PC-3 (cell line): ENCODE data around the gene SLC39A11. TPM values are rescaled to one million over a fixed set of nuclear protein-coding genes. Genes with fewer than 3 reads are reported as not detected.

ENCODE experiments used
- ATAC-seq: fragments of 200-7000 bp; cut with Tn5 transposase; 2 replicates; pipeline ENCODE4 v1.9.1; 2020; ENCODE audit warnings: mild to moderate bottlenecking, moderate library complexity
- BruUV-seq: library from RNA; stranded (reverse); fragments of 400-500 nt; replicated peaks from 2 replicates; lab custom pipeline; 2021; lab: Mats Ljungman, UMichigan
- CTCF ChIA-PET: fragments of 300-600 bp; sonication (Branson Sonifier 250); formaldehyde crosslinking; loops from one replicate; lab custom pipeline; 2022; ENCODE audit warnings: antibody characterized with exemption; lab: Charles Lee
- POLR2A ChIA-PET: fragments of 300-600 bp; sonication (Branson Sonifier 250); formaldehyde crosslinking; loops from one replicate; lab custom pipeline; 2022; ENCODE audit warnings: antibody characterized with exemption; ENCODE audit not compliant: unreplicated experiment; lab: Charles Lee
- DNase-seq: peaks from one replicate; pipeline ENCODE4 v3.0.0-alpha.2; 2015
- H2AFZ ChIP-seq: fragments of 300-600 bp; sonication (generic); 2 replicates; pipeline ENCODE4 v1.6.0; 2016; ENCODE audit warnings: antibody characterized with exemption, low read length
- H3F3A ChIP-seq: fragments of 300-600 bp; sonication (generic); one replicate; pipeline ENCODE4 v1.6.0; 2017; ENCODE audit warnings: antibody characterized with exemption, low read length, control low read depth, mild to moderate bottlenecking; ENCODE audit not compliant: unreplicated experiment
- H3K27ac ChIP-seq: fragments of 300-600 bp; sonication (generic); 2 replicates; pipeline ENCODE4 v1.5.1; 2016; ENCODE audit warnings: mild to moderate bottlenecking, low read length
- H3K27me3 ChIP-seq: fragments of 300-600 bp; sonication (generic); 2 replicates; pipeline ENCODE4 v1.6.1; 2016; ENCODE audit warnings: low read length, mixed read lengths
- H3K36me3 ChIP-seq: fragments of 300-600 bp; sonication (generic); 2 replicates; pipeline ENCODE4 v1.6.1; 2016; ENCODE audit warnings: low read depth, mixed run types, low read length, mixed read lengths
- H3K4me1 ChIP-seq: fragments of 300-600 bp; sonication (generic); 2 replicates; pipeline ENCODE4 v1.5.1; 2016; ENCODE audit warnings: low read length; ENCODE audit not compliant: insufficient read depth
- H3K4me2 ChIP-seq: fragments of 300-600 bp; sonication (generic); 2 replicates; pipeline ENCODE4 v1.6.0; 2016; ENCODE audit warnings: low read length
- H3K4me3 ChIP-seq: fragments of 300-600 bp; sonication (generic); 2 replicates; pipeline ENCODE4 v1.5.1; 2016; ENCODE audit warnings: mild to moderate bottlenecking, low read length, mixed read lengths
- H3K79me2 ChIP-seq: fragments of 300-600 bp; sonication (generic); 2 replicates; pipeline ENCODE4 v1.6.1; 2017; ENCODE audit warnings: low read length, mixed read lengths
- H3K9ac ChIP-seq: fragments of 300-600 bp; sonication (generic); 2 replicates; pipeline ENCODE4 v1.6.0; 2016; ENCODE audit warnings: mild to moderate bottlenecking, low read length
- H3K9me2 ChIP-seq: fragments of 300-600 bp; sonication (generic); replicated peaks from 2 replicates; pipeline ENCODE4 v1.6.1; 2016; ENCODE audit warnings: mixed run types, low read length, mixed read lengths
- H3K9me3 ChIP-seq: fragments of 300-600 bp; sonication (generic); 2 replicates; pipeline ENCODE4 v1.6.1; 2016; ENCODE audit warnings: low read length, mixed read lengths
- H4K20me1 ChIP-seq: fragments of 300-600 bp; sonication (generic); 2 replicates; pipeline ENCODE4 v1.6.1; 2016; ENCODE audit warnings: low read length, mixed read lengths
- CTCF ChIP-seq: fragments of 300-600 bp; sonication (generic); conservative IDR thresholded peaks from 2 replicates; pipeline ENCODE4 v1.5.1; 2017; ENCODE audit warnings: antibody characterized with exemption, low read depth, mild to moderate bottlenecking, low read length
- EZH2 ChIP-seq: fragments of 300-600 bp; sonication (generic); IDR thresholded peaks from one replicate; pipeline ENCODE4 v1.6.1; 2017; ENCODE audit warnings: antibody characterized with exemption, mild to moderate bottlenecking, low read length; ENCODE audit not compliant: unreplicated experiment
- EZH2phosphoT487 ChIP-seq: fragments of 300-600 bp; sonication (generic); IDR thresholded peaks from 2 replicates; pipeline ENCODE4 v1.6.1; 2018; ENCODE audit warnings: mild to moderate bottlenecking, antibody characterized with exemption, low read length, borderline replicate concordance
- intact Hi-C: fragments of 100-400 bp; cut with micrococcal nuclease; formaldehyde crosslinking; loops from 2 replicates; pipeline ENCODE4 v1.9.0; 2023
- total RNA-seq: library from RNA; depleted of rRNA; stranded (reverse); fragments of >200 nt; gene quantifications from 2 replicates; pipeline ENCODE4 v1.2.3, GENCODE V29; 2014

The SLC39A11 gene
- total RNA-seq, 1 experiment from 2014 or later, result 37.7 TPM

- H3K9ac ChIP-seq, result no peak overlapping the region
- H3K27ac ChIP-seq, result no peak overlapping the region
- peaks cover 4% of the 10 kb centered on the region; the same call in 1 of the 2 replicates for H3K4me1 ChIP-seq
- H3K79me2 ChIP-seq, result no peaks in the 10 kb centered on the region
- no peak overlapping the region for H3K4me2 ChIP-seq
- no peaks in the 10 kb centered on the region for H3K9me2 ChIP-seq
- intact Hi-C loops, result no loop called here
- 0 out of 2 replicates have a peak, but pooled peaks have one; percentile 35 for ATAC-seq
- H3K27me3 ChIP-seq, result no peaks in the 10 kb centered on the region
- no TSS peak for BruUV-seq
- no peaks in the 10 kb centered on the region for H3F3A ChIP-seq
- peak; percentile 51 for DNase-seq
- ChIA-PET CTCF (no interaction called here), POLR2A (interaction anchor here (0.6 kb wide), 1 partner anchor 122 kb away, joined by 5 read pairs; no protein-coding TSS in a partner anchor)
- H3K36me3 ChIP-seq, result no peaks in the 10 kb centered on the region
- no peak for TF ChIP-seq EZH2phosphoT487
- no peak for TF ChIP-seq EZH2
- no peak for TF ChIP-seq CTCF
- no peak overlapping the region for H2AFZ ChIP-seq
- H4K20me1 ChIP-seq, result no peaks in the 10 kb centered on the region
- H3K4me3 ChIP-seq, result no peak overlapping the region
- H3K9me3 ChIP-seq, result no peaks in the 10 kb centered on the region
Observed at GRCh38 chr17:72846399-72846798, 246.1 kb downstream of the SLC39A11 start.

- Histone ChIP-seq H3K4me2 (no peak overlapping the region), H3K27me3 (no peaks in the 10 kb centered on the region), H3K4me3 (no peak overlapping the region), H2AFZ (no peak overlapping the region), H3K79me2 (no peaks in the 10 kb centered on the region), H3K9me2 (no peaks in the 10 kb centered on the region), H3K27ac (no peak overlapping the region), H3K9ac (no peak overlapping the region), H4K20me1 (no peaks in the 10 kb centered on the region), H3K4me1 (peaks cover 4% of the 10 kb centered on the region; the same call in 1 of the 2 replicates), H3K36me3 (no peaks in the 10 kb centered on the region), H3K9me3 (no peaks in the 10 kb centered on the region), H3F3A (no peaks in the 10 kb centered on the region)
- DNase-seq (no peak), ATAC-seq (no peak)
- CTCF ChIA-PET, result no interaction called here
- no TSS peak for BruUV-seq
- intact Hi-C loops, result no loop called here
- TF ChIP-seq CTCF (no peak), EZH2phosphoT487 (no peak), EZH2 (no peak)
- POLR2A ChIA-PET, result no interaction called here
Observed at GRCh38 chr17:72843591-72843990, 248.9 kb downstream of the SLC39A11 start.

- intact Hi-C loops, result no loop called here
- H3K4me3 ChIP-seq, result no peak overlapping the region
- H3K9me3 ChIP-seq, result no peaks in the 10 kb centered on the region
- CTCF ChIA-PET, result no interaction called here
- H4K20me1 ChIP-seq, result no peaks in the 10 kb centered on the region
- no peak overlapping the region for H3K4me2 ChIP-seq
- no TSS peak for BruUV-seq
- H3K27ac ChIP-seq, result no peak overlapping the region
- no peaks in the 10 kb centered on the region for H3K36me3 ChIP-seq
- H3K9ac ChIP-seq, result no peak overlapping the region
- ATAC-seq (no peak), DNase-seq (no peak)
- no peaks in the 10 kb centered on the region for H3F3A ChIP-seq
- H2AFZ ChIP-seq, result no peak overlapping the region
- no peaks in the 10 kb centered on the region for H3K9me2 ChIP-seq
- H3K4me1 ChIP-seq, result no peaks in the 10 kb centered on the region
- no peak for TF ChIP-seq EZH2phosphoT487
- no peak for TF ChIP-seq EZH2
- TF ChIP-seq CTCF, result no peak
- POLR2A ChIA-PET, result no interaction called here
- H3K79me2 ChIP-seq, result no peaks in the 10 kb centered on the region
- H3K27me3 ChIP-seq, result no peaks in the 10 kb centered on the region
Observed at GRCh38 chr17:72840019-72840418, 252.5 kb downstream of the SLC39A11 start.
